ENCODE results near the gene CERS2. TPM values are rescaled to one million over a fixed set of nuclear protein-coding genes. Genes with fewer than 3 reads are reported as not detected.

CERS2 gene
- total and polyA plus RNA-seq, 10 donors, result 63.4 to 128 (median 86.3) TPM

DNA sequence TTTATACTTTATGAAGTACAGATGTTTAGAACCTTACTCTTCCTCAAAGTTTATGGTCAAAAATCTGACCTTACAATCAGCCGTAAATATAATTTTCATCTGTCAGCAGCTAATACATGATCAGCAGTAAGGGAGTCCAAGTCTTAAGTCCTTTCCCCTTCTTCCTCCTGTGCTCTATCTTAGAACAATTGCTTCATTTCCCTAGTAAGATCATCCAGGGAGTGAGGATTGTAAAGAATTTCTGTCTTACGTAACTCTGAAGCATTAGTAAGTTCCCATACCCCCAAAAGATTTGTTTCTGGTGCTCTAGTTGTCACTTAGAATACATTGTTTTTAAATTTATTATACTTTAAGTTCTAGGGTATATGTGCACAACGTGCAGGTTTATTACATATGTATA is 46.3 kb downstream of the CERS2 start:
- WGBS, 5 donors, result 72 to 91% (median 85%) methylated on average over 3 of the region's 3 CpGs
- no peak for TF ChIP-seq POLR2AphosphoS5 (IDR thresholded peaks at IDR 0.05)
- no peak for TF ChIP-seq CTCF (IDR thresholded peaks at IDR 0.05 in 8 of 11, conservative IDR thresholded peaks at IDR 0.05 in 3 of 11)
- TF ChIP-seq POLR2A (IDR thresholded peaks at IDR 0.05), result no peak
- Histone ChIP-seq H3K27me3 (replicated peaks in 1 of 7) (no peaks in the 10 kb centered on the region), H3K27ac (peak overlapping the region in 3 of 8 donors; percentile 21 to 95 (median 91)), H3K4me3 (no peak overlapping the region), H3K9me3 (peaks cover 0 to 20% (median 18%) of the 10 kb centered on the region in 8 donors), H3K4me1 (peaks cover 8 to 37% (median 22%) of the 10 kb centered on the region in 6 donors), H3K36me3 (peaks cover 0 to 60% (median 56%) of the 10 kb centered on the region in 6 donors)
- intact Hi-C loops (cut with DNase I; ENCODE audit: low total_unique reads), result loop anchor here (10.0 kb wide), 1 partner anchor 47 kb away; the partner anchor contains the start of gene CERS2
- DNase-seq, result no peak

GRCh38 chr1:150927624-150928023 is 47.0 kb downstream of the CERS2 start:
- intact Hi-C loops (cut with DNase I; ENCODE audit: low total_unique reads), result loop anchor here (10.0 kb wide), 1 partner anchor 47 kb away; the partner anchor contains the start of gene CERS2
- Histone ChIP-seq H3K27me3 (replicated peaks in 1 of 7) (no peaks in the 10 kb centered on the region), H3K4me1 (peaks cover 9 to 40% (median 22%) of the 10 kb centered on the region in 6 donors), H3K36me3 (peaks cover 0 to 53% (median 50%) of the 10 kb centered on the region in 6 donors), H3K9me3 (peaks cover 0 to 20% (median 18%) of the 10 kb centered on the region in 8 donors), H3K27ac (peak overlapping the region in 3 of 8 donors; percentile 21 to 95 (median 91)), H3K4me3 (peak overlapping the region in 1 of 8 donors; percentile 73)
- TF ChIP-seq CTCF (IDR thresholded peaks at IDR 0.05 in 8 of 11, conservative IDR thresholded peaks at IDR 0.05 in 3 of 11) (no peak), POLR2A (IDR thresholded peaks at IDR 0.05) (no peak), POLR2AphosphoS5 (IDR thresholded peaks at IDR 0.05) (no peak)
- no peak for DNase-seq
- WGBS, 5 donors, result 60 to 87% (median 80%) methylated on average over 4 of the region's 4 CpGs

DNA sequence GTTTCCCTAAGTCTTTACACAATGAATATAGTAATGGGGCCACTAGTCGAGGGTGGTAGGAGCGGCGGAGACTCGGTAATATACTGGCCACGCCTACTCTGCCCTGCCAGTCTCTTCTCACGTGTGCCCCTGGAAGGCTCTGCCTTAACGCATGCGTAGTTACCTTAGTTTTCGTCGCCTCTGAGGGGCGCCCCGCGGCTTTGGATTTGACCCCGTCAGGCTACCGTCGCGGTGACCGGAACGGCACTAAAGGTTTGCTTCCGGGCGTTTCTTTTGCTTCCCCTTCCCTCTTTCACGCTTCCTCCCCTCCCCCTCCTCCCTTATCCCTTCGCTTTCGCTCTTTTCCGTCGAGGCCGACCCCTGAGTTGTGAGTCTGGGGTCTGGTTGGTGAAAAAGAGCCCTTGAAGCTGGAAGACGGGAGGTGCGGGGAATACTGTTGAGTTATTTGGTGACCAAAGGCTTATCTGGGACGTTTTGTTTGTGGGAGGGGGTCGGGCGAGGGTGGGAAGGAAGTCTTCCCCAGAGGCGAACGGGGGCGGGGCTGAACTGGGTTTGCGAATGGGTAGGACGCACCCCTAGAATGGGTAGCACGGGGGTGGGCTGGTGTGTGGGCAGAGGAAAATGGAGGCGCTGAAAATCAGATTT is 48.4 kb downstream of the CERS2 start, which contains the start of gene SETDB1:
SETDB1 (plus strand) TSS at position 267 of the 645 bp plus-strand sequence. CDS start 1,352 bp downstream, outside the sequence.
- Histone ChIP-seq H3K27ac (peak within 1 kb of the TSS; percentile 64 to 95 (median 89)), H3K36me3 (peaks cover 0 to 39% (median 37%) of the 10 kb centered on the region in 6 donors), H3K4me3 (peak within 1 kb of the TSS; percentile 39 to 78 (median 66)), H3K9me3 (peaks cover 0 to 6% (median 5%) of the 10 kb centered on the region in 8 donors), H3K4me1 (peaks cover 10 to 47% (median 27%) of the 10 kb centered on the region in 6 donors), H3K27me3 (replicated peaks in 1 of 7) (no peaks in the 10 kb centered on the region)
- WGBS, 5 donors, result 1% methylated on average over 39 of the region's 39 CpGs
- intact Hi-C loops (cut with DNase I; ENCODE audit: low total_unique reads), result loop anchor here (10.0 kb wide), 1 partner anchor 49 kb away; the partner anchor contains the start of gene CERS2
- TF ChIP-seq POLR2A (IDR thresholded peaks at IDR 0.05), result peak in 1 of 3 donors; percentile 25
- peak in 3 of 11 experiments; percentile 27 to 30 (median 29) for TF ChIP-seq CTCF (IDR thresholded peaks at IDR 0.05 in 8 of 11, conservative IDR thresholded peaks at IDR 0.05 in 3 of 11)
- peak; percentile 81 to 91 (median 87) for TF ChIP-seq POLR2AphosphoS5 (IDR thresholded peaks at IDR 0.05)
- peak; percentile 97 for DNase-seq

- TF ChIP-seq POLR2A (IDR thresholded peaks at IDR 0.05), result no peak
- TF ChIP-seq CTCF (IDR thresholded peaks at IDR 0.05 in 8 of 11, conservative IDR thresholded peaks at IDR 0.05 in 3 of 11), result no peak
- no peak for TF ChIP-seq POLR2AphosphoS5 (IDR thresholded peaks at IDR 0.05)
- H3K27me3 ChIP-seq (replicated peaks in 1 of 7), result no peaks in the 10 kb centered on the region
- intact Hi-C loops (cut with DNase I; ENCODE audit: low total_unique reads), result loop anchor here (10.0 kb wide), 1 partner anchor 50 kb away; the partner anchor contains the start of gene CERS2
- H3K9me3 ChIP-seq, result no peaks in the 10 kb centered on the region
- WGBS, 5 donors, result 44 to 83% (median 76%) methylated on average over 23 of the region's 23 CpGs
- H3K4me3 ChIP-seq, result peak overlapping the region; percentile 39 to 78 (median 66)
- peak overlapping the region in 5 of 8 donors; percentile 85 to 95 (median 91) for H3K27ac ChIP-seq
- peaks cover 0 to 28% (median 26%) of the 10 kb centered on the region in 6 donors for H3K36me3 ChIP-seq
- H3K4me1 ChIP-seq, result peaks cover 10 to 47% (median 27%) of the 10 kb centered on the region in 6 donors
- peak; percentile 77 for DNase-seq
Observed at GRCh38 chr1:150925080-150925479, 49.6 kb downstream of the CERS2 start.

All from spleen (tissue), 11 donors.